DND-41 (cell line): ENCODE measurements around the gene MCCD1.
"Not testable (repeated sequence)": the region's sequence is repeated elsewhere in the genome, so short reads cannot be mapped to it uniquely, and the experiment has no call there.

Source experiments
- ATAC-seq: fragments of 200-7000 bp; cut with Tn5 transposase; 3 replicates; pipeline ENCODE4 v1.9.1; 2021; ENCODE audit warnings: low read depth; ENCODE audit not compliant: insufficient read depth
- DNase-seq: peaks from one replicate; pipeline ENCODE4 v3.0.0-alpha.2; 2020
- H2AFZ ChIP-seq: 2 replicates; pipeline ENCODE4 v1.6.0; 2012; ENCODE audit warnings: low read depth, low read length
- H3K27ac ChIP-seq: 2 replicates; pipeline ENCODE4 v1.5.1; 2012; ENCODE audit warnings: low read length, inconsistent platforms
- H3K27me3 ChIP-seq: fragments of 200-600 bp; sonication (generic); 2 replicates; pipeline ENCODE4 v1.6.0; 2012; ENCODE audit warnings: low read length, mild to moderate bottlenecking, inconsistent platforms; ENCODE audit not compliant: insufficient read depth, poor library complexity
- H3K36me3 ChIP-seq: 2 replicates; pipeline ENCODE4 v1.5.1; 2012; ENCODE audit warnings: low read length, inconsistent platforms; ENCODE audit not compliant: insufficient read depth
- H3K4me1 ChIP-seq: 2 replicates; pipeline ENCODE4 v1.5.1; 2012; ENCODE audit warnings: mild to moderate bottlenecking, low read length; ENCODE audit not compliant: insufficient read depth
- H3K4me2 ChIP-seq: 2 replicates; pipeline ENCODE4 v1.6.0; 2012; ENCODE audit warnings: mild to moderate bottlenecking, moderate library complexity, low read length, inconsistent platforms; ENCODE audit not compliant: insufficient read depth
- H3K4me3 ChIP-seq, 2 experiments: fragments of 200-600 bp in 1 of 2; shearing (Covaris generic) in 1 of 2; 2 replicates each; pipeline ENCODE4 v1.5.1; 2012 to 2016; ENCODE audit warnings: inconsistent platforms in 2 of 2, low read length in 2 of 2, mild to moderate bottlenecking in 2 of 2, low read depth in 1 of 2, moderate library complexity in 1 of 2
- H3K79me2 ChIP-seq: 2 replicates; pipeline ENCODE4 v1.6.0; 2012; ENCODE audit warnings: low read length, inconsistent platforms; ENCODE audit not compliant: insufficient read depth
- H3K9ac ChIP-seq: 2 replicates; pipeline ENCODE4 v1.6.0; 2012; ENCODE audit warnings: low read depth, mild to moderate bottlenecking, inconsistent platforms, low read length, moderate library complexity
- H3K9me3 ChIP-seq: 2 replicates; pipeline ENCODE4 v1.5.1; 2012; ENCODE audit warnings: low read length, moderate library complexity, mild to moderate bottlenecking, inconsistent platforms; ENCODE audit not compliant: insufficient read depth, severe bottlenecking
- H4K20me1 ChIP-seq: 2 replicates; pipeline ENCODE4 v1.6.0; 2012; ENCODE audit warnings: low read length; ENCODE audit not compliant: insufficient read depth
- EZH2 ChIP-seq: IDR thresholded peaks from 3 replicates; pipeline ENCODE4 v1.6.1; 2012; ENCODE audit warnings: borderline replicate concordance, low read depth, mild to moderate bottlenecking, moderate library complexity, low read length, inconsistent platforms; ENCODE audit not compliant: severe bottlenecking
- TF ChIP-seq, protein P1 (sequence below): IDR thresholded peaks from 2 replicates; pipeline ENCODE4 v1.5.1; 2012; ENCODE audit warnings: borderline replicate concordance, low read length, moderate library complexity, mild to moderate bottlenecking; ENCODE audit not compliant: poor library complexity, severe bottlenecking; ENCODE audit errors: extremely low read depth

Gene MCCD1

DNA sequence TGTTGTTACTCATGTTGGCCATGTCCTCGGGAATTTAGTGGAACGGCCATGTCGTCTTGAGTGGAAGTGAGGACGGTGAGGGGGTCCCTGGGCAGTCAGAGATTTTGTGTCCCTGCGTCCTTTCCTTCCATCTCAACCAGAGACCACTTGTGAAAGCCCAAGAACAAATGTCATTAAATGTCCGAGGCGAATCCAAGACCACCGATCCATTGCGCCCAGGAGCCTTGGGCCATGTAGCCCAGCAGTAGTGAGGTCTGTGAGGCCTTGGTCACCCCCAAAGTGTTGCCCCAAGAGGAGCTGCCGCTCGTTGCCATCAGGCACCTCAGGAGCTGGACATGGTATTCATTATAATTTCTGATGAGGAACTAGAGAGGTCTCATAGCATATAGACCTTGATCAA is 48.2 kb upstream of the MCCD1 start:
- ATAC-seq (no peak), DNase-seq (no peak)
- H3K9ac ChIP-seq: no peak overlapping the region
- H3K4me2 ChIP-seq: no peak overlapping the region
- H2AFZ ChIP-seq: no peak overlapping the region
- H3K27me3 ChIP-seq: no peaks in the 10 kb centered on the region
- H3K79me2 ChIP-seq: no peaks in the 10 kb centered on the region
- no peaks in the 10 kb centered on the region for H3K36me3 ChIP-seq
- no peaks in the 10 kb centered on the region for H3K4me1 ChIP-seq
- H4K20me1 ChIP-seq: no peaks in the 10 kb centered on the region; the same call in 1 of the 2 replicates
- H3K27ac ChIP-seq: no peak overlapping the region
- H3K4me3 ChIP-seq: no peak overlapping the region
- H3K9me3 ChIP-seq: no peaks in the 10 kb centered on the region
- TF ChIP-seq, protein P1, sequence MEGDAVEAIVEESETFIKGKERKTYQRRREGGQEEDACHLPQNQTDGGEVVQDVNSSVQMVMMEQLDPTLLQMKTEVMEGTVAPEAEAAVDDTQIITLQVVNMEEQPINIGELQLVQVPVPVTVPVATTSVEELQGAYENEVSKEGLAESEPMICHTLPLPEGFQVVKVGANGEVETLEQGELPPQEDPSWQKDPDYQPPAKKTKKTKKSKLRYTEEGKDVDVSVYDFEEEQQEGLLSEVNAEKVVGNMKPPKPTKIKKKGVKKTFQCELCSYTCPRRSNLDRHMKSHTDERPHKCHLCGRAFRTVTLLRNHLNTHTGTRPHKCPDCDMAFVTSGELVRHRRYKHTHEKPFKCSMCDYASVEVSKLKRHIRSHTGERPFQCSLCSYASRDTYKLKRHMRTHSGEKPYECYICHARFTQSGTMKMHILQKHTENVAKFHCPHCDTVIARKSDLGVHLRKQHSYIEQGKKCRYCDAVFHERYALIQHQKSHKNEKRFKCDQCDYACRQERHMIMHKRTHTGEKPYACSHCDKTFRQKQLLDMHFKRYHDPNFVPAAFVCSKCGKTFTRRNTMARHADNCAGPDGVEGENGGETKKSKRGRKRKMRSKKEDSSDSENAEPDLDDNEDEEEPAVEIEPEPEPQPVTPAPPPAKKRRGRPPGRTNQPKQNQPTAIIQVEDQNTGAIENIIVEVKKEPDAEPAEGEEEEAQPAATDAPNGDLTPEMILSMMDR: no peak
- TF ChIP-seq EZH2: no peak

DNA sequence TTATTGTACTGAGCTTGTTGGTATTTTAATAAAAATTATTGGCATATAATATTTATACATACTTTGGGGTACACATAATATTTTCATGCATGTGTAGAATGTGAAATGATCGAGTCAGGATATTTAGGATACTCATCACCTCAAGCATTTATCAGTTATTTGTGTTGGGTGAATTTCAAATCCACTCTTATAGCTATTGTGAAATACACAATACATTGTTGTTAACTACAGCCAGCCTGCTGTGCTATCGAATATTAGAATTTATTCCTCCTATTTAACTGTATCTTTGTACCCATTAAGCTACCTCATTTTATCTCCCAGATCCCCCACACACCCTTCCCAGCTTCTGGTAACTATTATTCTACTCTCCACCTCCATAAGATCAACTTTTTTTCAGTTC is 45.4 kb upstream of the MCCD1 start:
- Histone ChIP-seq H4K20me1 (no peaks in the 10 kb centered on the region; the same call in 1 of the 2 replicates), H3K79me2 (no peaks in the 10 kb centered on the region), H3K4me1 (no peaks in the 10 kb centered on the region), H3K36me3 (no peaks in the 10 kb centered on the region), H3K4me2 (no peak overlapping the region), H3K4me3 (no peak overlapping the region), H3K9me3 (no peaks in the 10 kb centered on the region), H3K27me3 (no peaks in the 10 kb centered on the region), H3K9ac (no peak overlapping the region), H2AFZ (no peak overlapping the region), H3K27ac (no peak overlapping the region)
- TF ChIP-seq, protein P1: no peak
- no peak for TF ChIP-seq EZH2
- ATAC-seq (no peak), DNase-seq (no peak)

DNA sequence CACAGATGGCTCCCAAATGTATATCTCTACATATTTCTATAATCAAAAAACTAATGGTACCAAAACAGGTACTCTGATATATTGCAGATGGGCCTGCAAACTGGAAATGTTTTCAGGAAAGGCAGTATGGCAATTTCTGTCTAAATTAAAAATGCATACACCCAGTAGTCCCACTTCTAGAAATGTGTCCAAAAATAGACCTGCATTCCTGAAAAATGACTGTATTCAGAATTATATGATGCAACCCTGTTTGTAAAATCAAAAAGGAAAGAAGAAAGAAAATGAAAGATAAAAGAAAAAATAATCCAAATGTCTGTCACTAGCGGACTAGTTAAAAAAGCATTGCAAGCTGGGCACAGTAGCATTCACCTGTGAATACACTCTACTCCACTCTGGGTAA is 43.7 kb upstream of the MCCD1 start:
- Histone ChIP-seq H3K4me1 (no peaks in the 10 kb centered on the region), H3K27ac (no peak overlapping the region), H3K79me2 (peaks cover under 1% of the 10 kb centered on the region; the same call in 1 of the 2 replicates), H3K9me3 (no peaks in the 10 kb centered on the region), H4K20me1 (no peaks in the 10 kb centered on the region; the same call in 1 of the 2 replicates), H2AFZ (no peak overlapping the region), H3K4me3 (no peak overlapping the region), H3K36me3 (peaks cover 9% of the 10 kb centered on the region), H3K4me2 (no peak overlapping the region), H3K27me3 (no peaks in the 10 kb centered on the region), H3K9ac (no peak overlapping the region)
- ATAC-seq (no peak), DNase-seq (no peak)
- TF ChIP-seq, protein P1: no peak
- no peak for TF ChIP-seq EZH2

DNA sequence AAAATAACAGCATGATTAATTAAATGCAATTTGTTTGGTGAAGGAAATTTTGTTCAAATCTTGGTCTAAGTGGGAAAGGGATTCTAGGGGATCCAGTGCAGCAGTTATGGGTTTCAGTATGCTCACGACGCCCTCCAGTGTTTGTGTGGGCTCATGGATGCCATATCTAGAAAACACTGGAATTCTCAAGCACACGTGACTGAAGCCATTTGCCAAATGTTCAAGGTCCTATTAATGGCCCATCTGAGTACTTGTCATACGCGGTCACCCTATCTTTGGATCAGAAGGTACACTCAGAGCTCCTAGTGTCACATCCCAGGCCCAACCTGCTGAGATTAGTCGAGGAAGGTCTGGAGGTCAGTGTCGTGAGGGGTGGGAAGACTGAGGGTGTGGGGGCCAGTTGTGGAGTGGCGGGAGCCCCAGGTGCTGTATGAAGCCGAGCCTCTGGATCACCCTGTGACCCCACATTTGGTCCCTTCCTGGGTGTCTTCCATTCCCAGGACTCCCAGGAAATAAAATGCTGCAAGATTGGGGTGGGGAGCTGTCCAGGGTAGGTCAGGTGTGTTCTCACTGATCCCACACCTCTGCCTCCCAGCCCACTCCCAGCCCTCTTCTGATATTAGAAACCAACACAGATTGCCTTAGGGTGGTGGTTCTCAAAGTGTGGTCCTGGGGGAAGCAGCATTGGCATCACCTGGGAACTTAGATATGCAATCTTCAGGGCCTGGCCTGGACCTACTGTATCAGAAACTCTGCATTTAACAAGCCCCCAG is 42.5 kb upstream of the MCCD1 start:
- H3K9me3 ChIP-seq, H3K27me3 ChIP-seq, H3K4me3 ChIP-seq, H4K20me1 ChIP-seq, H3K27ac ChIP-seq, H3K9ac ChIP-seq, H3K4me2 ChIP-seq, H2AFZ ChIP-seq, H3K4me1 ChIP-seq, DNase-seq: not testable (repeated sequence)
- ATAC-seq: peak; percentile 73
- H3K36me3 ChIP-seq: peaks cover 11% of the 10 kb centered on the region
- peaks cover 12% of the 10 kb centered on the region for H3K79me2 ChIP-seq

DNA sequence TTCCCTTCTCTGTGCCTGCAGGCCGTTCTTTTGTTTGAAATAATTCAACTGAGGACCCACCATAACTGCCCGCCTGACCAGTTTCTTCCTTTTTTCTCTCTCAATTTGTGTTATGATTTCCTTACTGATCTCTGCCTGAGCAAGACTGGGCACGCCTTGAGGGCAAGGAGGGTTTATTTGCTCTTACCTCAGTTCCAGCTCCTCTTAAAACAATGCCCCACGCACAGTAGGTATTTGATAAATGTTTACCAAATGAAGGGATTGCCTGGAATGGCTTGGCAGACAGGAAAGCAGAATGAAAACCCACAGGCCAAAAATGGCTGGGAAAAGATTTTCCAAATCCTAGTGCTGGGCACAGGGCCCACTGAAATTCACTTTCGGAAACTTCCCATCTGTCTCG is 41.1 kb upstream of the MCCD1 start:
- H3K4me2 ChIP-seq, H3K27ac ChIP-seq, ATAC-seq, H3K27me3 ChIP-seq, DNase-seq, H3K4me3 ChIP-seq, H4K20me1 ChIP-seq, H3K9me3 ChIP-seq, H3K9ac ChIP-seq, H2AFZ ChIP-seq: not testable (repeated sequence)
- peaks cover 11% of the 10 kb centered on the region for H3K36me3 ChIP-seq
- H3K79me2 ChIP-seq: peaks cover 23% of the 10 kb centered on the region
- H3K4me1 ChIP-seq: peaks cover 19% of the 10 kb centered on the region
